Loucy (cell line): ENCODE measurements around the gene SH3RF3.

Experiments
- H2AFZ ChIP-seq: fragments of 200-600 bp; sonication (generic); 2 replicates; pipeline ENCODE4 v1.6.0; 2016; ENCODE audit warnings: antibody characterized with exemption, mild to moderate bottlenecking, low read length, moderate library complexity
- H3F3A ChIP-seq: fragments of 200-600 bp; 2 replicates; pipeline ENCODE4 v1.6.0; 2016; ENCODE audit warnings: antibody characterized with exemption, low read depth, mild to moderate bottlenecking
- H3K27me3 ChIP-seq: fragments of 200-600 bp; sonication (generic); 2 replicates; pipeline ENCODE4 v1.6.1; 2014; ENCODE audit warnings: low read length, mild to moderate bottlenecking; ENCODE audit not compliant: insufficient read depth, poor library complexity, severe bottlenecking
- H3K36me3 ChIP-seq: fragments of 200-600 bp; sonication (generic); 2 replicates; pipeline ENCODE4 v1.6.1; 2016; ENCODE audit warnings: low read length; ENCODE audit not compliant: insufficient read depth
- H3K4me1 ChIP-seq: fragments of 200-600 bp; sonication (generic); 2 replicates; pipeline ENCODE4 v1.5.1; 2014; ENCODE audit warnings: low read length, mild to moderate bottlenecking; ENCODE audit not compliant: insufficient read depth, poor library complexity, severe bottlenecking
- H3K4me2 ChIP-seq: fragments of 200-600 bp; sonication (generic); 2 replicates; pipeline ENCODE4 v1.6.0; 2014; ENCODE audit warnings: antibody characterized with exemption, low read length, low read depth, mild to moderate bottlenecking; ENCODE audit not compliant: poor library complexity, severe bottlenecking
- H3K4me3 ChIP-seq: fragments of 200-600 bp; sonication (generic); 2 replicates; pipeline ENCODE4 v1.5.1; 2014; ENCODE audit warnings: low read length, mild to moderate bottlenecking, mixed read lengths; ENCODE audit not compliant: poor library complexity, severe bottlenecking
- H3K79me2 ChIP-seq: fragments of 200-600 bp; sonication (generic); 2 replicates; pipeline ENCODE4 v1.6.1; 2014; ENCODE audit warnings: low read length; ENCODE audit not compliant: insufficient read depth
- H3K9ac ChIP-seq: fragments of 200-600 bp; sonication (generic); 2 replicates; pipeline ENCODE4 v1.6.0; 2014; ENCODE audit warnings: mild to moderate bottlenecking, low read depth, low read length, moderate library complexity; ENCODE audit not compliant: poor library complexity, severe bottlenecking
- H3K9me2 ChIP-seq: fragments of 200-600 bp; sonication (generic); replicated peaks from 2 replicates; pipeline ENCODE4 v1.6.1; 2016; ENCODE audit warnings: low read depth, low read length, mixed read lengths
- H3K9me3 ChIP-seq: fragments of 200-600 bp; sonication (generic); 2 replicates; pipeline ENCODE4 v1.6.1; 2014; ENCODE audit warnings: mild to moderate bottlenecking, antibody characterized with exemption, low read length, low read depth; ENCODE audit not compliant: insufficient read depth
- H4K20me1 ChIP-seq: fragments of 200-600 bp; sonication (generic); 2 replicates; pipeline ENCODE4 v1.6.0; 2014; ENCODE audit warnings: antibody characterized with exemption, low read length, mild to moderate bottlenecking; ENCODE audit not compliant: insufficient read depth, poor library complexity, severe bottlenecking
- EZH2phosphoT487 ChIP-seq: fragments of 200-600 bp; IDR thresholded peaks from 2 replicates; pipeline ENCODE4 v1.6.1; 2018; ENCODE audit warnings: antibody characterized with exemption, mild to moderate bottlenecking, moderate library complexity, borderline replicate concordance
- TF ChIP-seq, protein P1 (sequence below): fragments of 200-600 bp; sonication (generic); conservative IDR thresholded peaks from 2 replicates; pipeline ENCODE4 v1.5.1; 2014; ENCODE audit warnings: mild to moderate bottlenecking, antibody characterized with exemption, low read length

SH3RF3 gene

DNA sequence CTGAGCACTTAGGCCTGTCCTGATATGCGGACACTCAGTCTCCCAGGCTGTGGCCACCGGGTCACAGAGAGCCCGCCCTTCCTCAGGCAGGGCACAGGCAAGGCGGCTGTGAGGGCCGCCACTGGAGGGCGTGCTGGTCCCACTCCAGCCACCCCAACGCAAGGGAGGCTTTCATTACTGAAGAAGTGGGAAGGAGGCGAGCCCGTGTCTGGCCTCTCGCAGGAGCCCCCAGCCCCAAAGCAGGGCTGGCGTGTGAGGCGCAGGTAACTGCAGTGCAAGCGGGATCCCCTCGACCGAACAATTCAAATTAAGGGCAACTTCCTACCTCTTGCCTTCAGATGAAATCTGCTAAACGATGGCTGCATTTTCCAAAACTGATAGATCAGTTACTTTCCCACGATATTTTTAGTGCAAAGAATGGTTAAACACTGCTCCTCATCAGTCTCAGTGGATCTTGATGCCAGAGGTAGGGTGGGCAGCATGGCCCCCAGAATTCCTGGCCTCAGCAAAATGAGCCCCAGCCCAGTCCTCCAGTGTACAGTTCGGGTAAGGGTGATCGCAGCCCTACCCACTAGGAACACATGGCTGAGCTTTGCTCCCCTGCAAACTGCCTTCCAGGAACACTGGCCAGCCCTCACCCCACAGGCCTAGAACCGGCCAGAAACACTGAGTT lies 387.6 kb downstream of the SH3RF3 start:
- Histone ChIP-seq H3K27me3 (no peaks in the 10 kb centered on the region), H3K36me3 (no peaks in the 10 kb centered on the region), H4K20me1 (no peaks in the 10 kb centered on the region), H3K9ac (no peak overlapping the region), H3K79me2 (no peaks in the 10 kb centered on the region), H3K9me2 (no peaks in the 10 kb centered on the region), H3K4me2 (no peak overlapping the region), H3F3A (no peaks in the 10 kb centered on the region), H3K4me1 (peaks cover 13% of the 10 kb centered on the region), H2AFZ (no peak overlapping the region; the same call in 1 of the 2 replicates), H3K4me3 (no peak overlapping the region), H3K9me3 (no peaks in the 10 kb centered on the region)
- no peak for TF ChIP-seq EZH2phosphoT487
- TF ChIP-seq, protein P1, sequence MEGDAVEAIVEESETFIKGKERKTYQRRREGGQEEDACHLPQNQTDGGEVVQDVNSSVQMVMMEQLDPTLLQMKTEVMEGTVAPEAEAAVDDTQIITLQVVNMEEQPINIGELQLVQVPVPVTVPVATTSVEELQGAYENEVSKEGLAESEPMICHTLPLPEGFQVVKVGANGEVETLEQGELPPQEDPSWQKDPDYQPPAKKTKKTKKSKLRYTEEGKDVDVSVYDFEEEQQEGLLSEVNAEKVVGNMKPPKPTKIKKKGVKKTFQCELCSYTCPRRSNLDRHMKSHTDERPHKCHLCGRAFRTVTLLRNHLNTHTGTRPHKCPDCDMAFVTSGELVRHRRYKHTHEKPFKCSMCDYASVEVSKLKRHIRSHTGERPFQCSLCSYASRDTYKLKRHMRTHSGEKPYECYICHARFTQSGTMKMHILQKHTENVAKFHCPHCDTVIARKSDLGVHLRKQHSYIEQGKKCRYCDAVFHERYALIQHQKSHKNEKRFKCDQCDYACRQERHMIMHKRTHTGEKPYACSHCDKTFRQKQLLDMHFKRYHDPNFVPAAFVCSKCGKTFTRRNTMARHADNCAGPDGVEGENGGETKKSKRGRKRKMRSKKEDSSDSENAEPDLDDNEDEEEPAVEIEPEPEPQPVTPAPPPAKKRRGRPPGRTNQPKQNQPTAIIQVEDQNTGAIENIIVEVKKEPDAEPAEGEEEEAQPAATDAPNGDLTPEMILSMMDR, result peak; percentile 74

DNA sequence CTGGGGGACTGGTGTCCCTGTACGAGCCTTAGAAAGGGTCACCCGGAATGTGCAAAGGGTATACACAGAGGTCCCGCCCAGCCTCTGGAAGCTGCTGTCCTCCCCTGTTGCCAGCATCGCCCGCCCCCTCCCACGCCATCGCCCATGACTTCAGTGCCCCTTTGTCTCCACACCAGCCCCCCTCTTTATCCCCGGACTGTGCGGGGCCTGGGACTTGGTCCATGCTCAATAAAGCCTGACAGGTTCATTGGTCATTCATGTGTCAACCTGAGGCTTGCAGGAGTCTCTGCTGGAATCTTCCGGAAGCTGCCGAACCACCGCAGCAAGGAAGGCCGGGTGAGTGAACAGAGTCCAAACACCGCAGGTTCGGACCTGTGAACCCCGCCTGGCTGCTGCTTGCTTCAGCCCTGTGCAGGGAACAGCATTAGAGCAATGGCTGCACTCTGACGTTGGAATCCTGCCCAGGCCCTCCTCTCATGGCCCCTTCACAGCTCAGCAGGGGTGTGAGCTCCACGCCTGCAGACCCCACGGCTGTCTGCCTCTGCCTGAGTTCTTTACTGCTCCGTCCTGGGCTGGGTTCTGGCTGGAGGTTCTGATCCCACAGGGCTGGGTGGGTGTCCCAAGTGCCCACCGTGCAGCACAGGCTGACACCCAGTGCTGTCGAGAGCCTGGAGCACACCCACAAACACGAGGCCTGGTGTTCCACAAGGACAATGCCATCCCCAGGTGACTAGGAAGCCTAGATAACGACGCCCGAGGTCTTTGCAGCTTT lies 388.3 kb downstream of the SH3RF3 start:
- no peak overlapping the region for H3K9ac ChIP-seq
- no peaks in the 10 kb centered on the region for H4K20me1 ChIP-seq
- H3K9me3 ChIP-seq, result no peaks in the 10 kb centered on the region
- no peaks in the 10 kb centered on the region for H3K79me2 ChIP-seq
- no peaks in the 10 kb centered on the region for H3K27me3 ChIP-seq
- H2AFZ ChIP-seq, result no peak overlapping the region
- H3F3A ChIP-seq, result no peaks in the 10 kb centered on the region
- H3K4me1 ChIP-seq, result peaks cover 13% of the 10 kb centered on the region
- no peaks in the 10 kb centered on the region for H3K36me3 ChIP-seq
- TF ChIP-seq, protein P1, result no peak
- no peak for TF ChIP-seq EZH2phosphoT487
- H3K4me2 ChIP-seq, result no peak overlapping the region
- no peak overlapping the region for H3K4me3 ChIP-seq
- H3K9me2 ChIP-seq, result no peaks in the 10 kb centered on the region

DNA sequence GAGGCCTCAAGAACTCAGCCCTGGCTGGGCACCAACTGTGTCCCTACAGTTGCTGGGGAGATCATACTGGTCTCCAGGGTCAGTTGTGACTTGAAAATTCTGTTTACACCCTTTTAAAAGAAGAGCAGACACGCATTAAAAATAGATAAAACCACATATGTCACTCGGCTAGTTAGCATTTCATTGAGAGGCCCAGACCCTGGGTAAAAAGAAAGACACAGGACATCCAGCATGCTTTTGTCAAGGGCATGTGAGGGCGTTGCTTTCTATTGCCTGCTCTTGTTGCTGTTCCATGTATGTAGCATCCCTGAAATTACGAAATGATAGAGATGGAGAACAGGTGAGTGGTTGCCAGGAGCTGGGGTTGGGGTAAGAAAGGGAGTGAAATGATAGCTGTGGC lies 390.5 kb downstream of the SH3RF3 start:
- Histone ChIP-seq H2AFZ (no peak overlapping the region), H3K36me3 (no peaks in the 10 kb centered on the region), H3K9me2 (no peaks in the 10 kb centered on the region), H3K4me1 (no peaks in the 10 kb centered on the region), H3K9ac (no peak overlapping the region), H3K9me3 (no peaks in the 10 kb centered on the region), H3F3A (no peaks in the 10 kb centered on the region), H3K4me3 (no peak overlapping the region), H3K4me2 (no peak overlapping the region), H3K79me2 (no peaks in the 10 kb centered on the region), H3K27me3 (no peaks in the 10 kb centered on the region), H4K20me1 (no peaks in the 10 kb centered on the region)
- TF ChIP-seq, protein P1, result no peak
- TF ChIP-seq EZH2phosphoT487, result no peak
